Measurements from ENCODE around the gene QRICH1.
A peak's percentile ranks its signal among the peaks of the same experiment; 100 is the strongest.
"Not testable (repeated sequence)": the region's sequence is repeated elsewhere in the genome, so short reads cannot be mapped to it uniquely, and the experiment has no call there.

The QRICH1 gene

DNA sequence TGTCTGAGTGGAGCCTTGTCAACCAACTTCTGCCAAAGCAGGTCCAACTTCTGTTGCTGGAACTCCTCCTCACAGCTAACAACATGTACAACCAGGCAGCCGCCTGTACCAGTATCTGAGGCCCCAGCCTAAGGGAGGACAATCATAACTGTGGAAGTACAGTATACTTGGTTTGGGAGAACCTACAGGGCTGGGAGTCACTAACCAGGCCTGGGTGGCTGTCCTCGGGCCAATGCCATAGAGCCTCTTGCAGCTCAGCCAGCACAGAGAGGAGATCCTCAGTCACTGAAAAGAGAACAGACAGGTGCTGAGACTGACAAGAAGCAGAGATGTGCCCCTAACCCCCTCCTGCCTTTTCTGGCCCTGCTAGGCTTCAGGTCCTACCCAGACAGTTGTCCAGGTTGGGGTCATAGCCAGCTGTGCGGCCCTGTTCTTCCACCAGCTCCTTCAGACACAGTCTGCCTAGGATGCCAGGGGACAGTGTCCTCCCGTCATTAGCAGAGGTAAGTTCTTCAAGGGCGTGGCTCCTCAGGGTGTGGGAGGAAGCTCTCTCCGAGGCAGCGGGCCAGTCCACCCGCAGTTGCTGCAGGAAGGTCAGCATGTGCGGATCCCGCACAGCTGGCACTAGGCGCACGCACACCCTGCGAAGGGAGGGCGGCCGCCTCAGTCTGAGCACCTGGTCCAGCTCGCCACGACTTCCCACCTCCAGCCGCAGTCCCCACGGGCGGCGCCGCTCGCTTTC is 76.5 kb downstream of the QRICH1 start:
- no peak for DNase-seq (ENCODE audit: low spot score)

DNA sequence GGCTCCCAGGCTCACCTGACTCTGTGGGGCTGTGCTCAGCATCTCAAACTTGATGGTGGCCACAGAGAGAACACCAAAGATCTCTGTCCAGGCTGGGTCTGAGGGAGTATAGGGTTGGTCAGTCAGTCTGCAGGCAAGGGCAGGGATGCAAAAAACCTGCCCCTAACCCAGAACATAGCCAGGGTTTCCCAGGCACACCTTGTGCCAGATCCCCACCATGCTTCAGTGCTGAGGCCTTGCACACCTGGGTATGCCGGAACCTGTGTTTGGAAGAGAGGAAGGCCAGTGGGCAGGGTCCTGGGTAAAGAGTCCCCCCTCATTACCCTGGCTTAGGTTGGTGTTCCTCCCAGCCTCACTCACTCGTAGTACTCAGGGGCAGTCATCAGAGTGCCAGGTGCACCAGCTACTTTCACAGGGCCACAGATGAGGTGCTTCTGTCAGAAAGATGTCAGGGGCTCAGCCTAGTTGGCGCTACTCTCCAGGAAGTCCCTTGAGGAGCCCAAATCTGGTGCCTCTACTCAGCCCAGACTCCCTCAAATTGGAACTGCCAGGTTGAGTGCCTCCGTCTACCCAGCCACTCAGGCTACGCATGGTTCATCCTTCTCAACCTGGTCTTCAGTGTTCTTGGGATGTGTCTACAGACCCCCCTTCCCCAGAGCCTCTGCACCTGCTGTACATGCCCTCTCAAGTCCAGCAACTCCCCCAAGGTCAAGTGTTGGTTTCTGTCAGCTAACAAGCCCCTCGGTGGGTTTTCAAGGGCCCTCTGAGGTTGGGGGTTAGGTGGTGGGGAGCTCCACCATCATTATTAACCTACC is 77.2 kb downstream of the QRICH1 start:
- DNase-seq (ENCODE audit: low spot score) = no peak

DNA sequence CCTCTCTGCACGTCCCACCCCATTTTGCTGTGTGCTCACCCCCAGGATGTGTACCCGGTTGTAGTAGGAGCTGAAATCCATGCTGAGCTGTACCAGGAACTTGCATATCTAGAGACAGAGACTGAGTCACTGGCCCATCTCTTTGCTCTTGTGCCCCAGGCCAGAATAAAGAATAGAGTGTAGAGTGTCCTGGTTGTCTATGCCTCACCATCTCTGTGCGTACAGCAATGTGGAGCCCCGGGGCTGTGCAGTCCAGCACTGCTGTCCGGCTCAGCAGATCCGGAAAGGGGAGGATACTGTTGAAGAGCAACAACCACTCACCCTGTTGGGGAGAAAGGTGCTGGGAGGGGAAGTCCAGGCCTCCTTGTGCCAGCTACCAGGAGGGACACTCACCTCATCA is 78.1 kb downstream of the QRICH1 start:
- no peak for DNase-seq (ENCODE audit: low spot score)

DNA sequence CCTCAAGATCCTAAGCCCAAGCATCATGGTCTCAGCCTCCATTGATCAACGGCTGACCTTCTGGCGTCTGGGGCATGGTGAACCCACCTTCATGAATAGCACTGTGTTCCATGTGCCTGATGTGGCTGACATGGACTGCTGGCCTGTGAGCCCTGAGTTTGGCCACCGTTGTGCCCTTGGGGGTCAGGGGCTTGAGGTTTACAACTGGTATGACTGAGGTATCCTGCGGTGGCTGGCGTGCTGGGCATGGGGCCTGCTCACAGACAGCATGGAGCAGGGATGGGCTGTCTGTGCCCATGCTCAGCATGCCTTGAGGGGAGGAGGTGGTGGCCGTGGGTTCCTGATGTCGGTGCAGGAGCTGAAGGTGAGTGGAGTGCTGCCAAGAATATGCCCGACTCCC is 78.8 kb downstream of the QRICH1 start:
- DNase-seq (ENCODE audit: low spot score) = no peak

DNA sequence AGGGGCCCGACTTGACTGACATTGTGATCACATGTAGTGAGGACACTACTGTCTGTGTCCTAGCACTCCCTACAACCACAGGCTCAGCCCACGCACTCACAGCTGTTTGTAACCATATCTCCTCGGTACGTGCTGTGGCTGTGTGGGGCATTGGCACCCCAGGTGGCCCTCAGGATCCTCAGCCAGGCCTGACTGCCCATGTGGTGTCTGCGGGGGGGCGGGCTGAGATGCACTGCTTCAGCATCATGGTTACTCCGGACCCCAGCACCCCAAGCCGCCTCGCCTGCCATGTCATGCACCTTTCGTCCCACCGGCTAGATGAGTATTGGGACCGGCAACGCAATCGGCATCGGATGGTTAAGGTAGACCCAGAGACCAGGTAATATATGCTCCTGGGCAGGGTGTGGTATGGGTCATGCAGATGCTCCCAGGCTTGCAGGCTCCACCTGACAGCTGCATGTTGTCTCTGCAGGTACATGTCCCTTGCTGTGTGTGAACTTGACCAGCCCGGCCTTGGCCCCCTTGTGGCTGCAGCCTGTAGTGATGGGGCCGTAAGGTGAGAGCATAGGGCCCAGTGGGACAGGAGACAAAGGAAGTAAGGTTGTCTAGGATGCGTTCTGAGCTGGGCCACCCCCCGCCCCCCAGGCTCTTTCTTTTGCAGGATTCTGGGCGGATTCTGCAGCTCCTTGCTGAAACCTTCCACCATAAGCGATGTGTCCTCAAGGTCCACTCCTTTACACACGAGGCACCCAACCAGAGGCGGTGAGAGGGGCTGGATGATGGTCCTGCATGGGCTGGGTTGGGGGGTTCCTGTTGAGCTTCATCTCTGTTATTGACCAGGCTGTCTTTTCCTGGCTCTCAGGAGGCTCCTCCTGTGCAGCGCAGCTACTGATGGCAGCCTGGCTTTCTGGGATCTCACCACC is 79.9 kb downstream of the QRICH1 start:
- DNase-seq (ENCODE audit: low spot score) = no peak

DNA sequence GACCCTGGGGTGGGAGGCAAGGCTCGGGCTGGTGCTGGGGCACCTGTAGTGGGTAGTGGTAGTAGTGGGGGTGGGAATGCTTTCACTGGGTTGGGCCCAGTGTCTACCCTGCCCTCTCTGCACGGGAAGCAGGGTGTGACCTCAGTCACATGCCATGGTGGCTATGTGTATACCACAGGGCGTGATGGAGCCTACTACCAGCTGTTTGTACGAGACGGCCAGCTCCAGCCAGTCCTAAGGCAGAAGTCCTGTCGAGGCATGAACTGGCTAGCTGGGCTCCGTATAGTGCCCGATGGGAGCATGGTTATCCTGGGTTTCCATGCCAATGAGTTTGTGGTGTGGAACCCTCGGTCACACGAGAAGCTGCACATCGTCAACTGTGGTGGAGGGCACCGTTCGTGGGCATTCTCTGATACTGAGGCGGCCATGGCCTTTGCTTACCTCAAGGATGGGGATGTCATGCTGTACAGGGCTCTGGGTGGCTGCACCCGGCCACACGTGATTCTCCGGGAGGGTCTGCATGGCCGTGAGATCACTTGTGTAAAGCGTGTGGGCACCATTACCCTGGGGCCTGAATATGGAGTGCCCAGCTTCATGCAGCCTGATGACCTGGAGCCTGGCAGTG is 80.6 kb downstream of the QRICH1 start:
- no peak for DNase-seq (ENCODE audit: low spot score)

DNA sequence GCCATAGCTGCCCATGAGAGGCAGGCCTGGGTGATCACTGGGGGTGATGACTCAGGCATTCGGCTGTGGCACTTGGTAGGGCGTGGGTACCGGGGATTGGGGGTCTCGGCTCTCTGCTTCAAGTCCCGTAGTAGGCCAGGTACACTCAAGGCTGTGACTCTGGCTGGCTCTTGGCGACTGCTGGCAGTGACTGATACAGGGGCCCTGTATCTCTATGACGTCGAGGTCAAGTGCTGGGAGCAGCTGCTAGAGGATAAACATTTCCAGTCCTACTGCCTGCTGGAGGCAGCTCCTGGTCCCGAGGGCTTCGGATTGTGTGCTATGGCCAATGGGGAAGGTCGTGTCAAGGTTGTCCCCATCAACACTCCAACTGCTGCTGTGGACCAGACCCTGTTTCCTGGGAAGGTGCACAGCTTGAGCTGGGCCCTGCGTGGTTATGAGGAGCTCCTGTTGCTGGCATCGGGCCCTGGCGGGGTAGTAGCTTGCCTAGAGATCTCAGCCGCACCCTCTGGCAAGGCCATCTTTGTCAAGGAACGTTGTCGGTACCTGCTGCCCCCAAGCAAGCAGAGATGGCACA is 81.3 kb downstream of the QRICH1 start:
- no peak for DNase-seq (ENCODE audit: low spot score)

DNA sequence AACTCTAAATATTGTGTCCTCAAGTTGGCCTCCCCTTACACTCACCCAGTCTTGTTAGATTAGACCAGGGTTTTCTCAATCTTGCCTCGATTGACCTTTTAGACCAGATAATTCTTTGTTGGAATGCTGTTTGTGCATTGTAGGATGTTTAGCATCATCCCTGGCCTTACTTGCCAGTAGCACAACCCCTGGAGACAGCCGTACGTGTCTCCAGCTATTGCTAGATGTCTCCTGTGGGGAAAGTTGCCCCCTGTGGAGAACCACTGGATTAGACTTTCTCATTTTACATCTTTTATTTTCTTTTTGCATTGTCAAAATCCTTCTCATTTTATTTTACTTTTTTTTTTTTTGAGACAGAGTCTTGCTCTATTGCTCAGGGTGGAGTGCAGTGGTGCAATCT is 84.5 kb downstream of the QRICH1 start:
- DNase-seq (ENCODE audit: low spot score) = no peak

DNA sequence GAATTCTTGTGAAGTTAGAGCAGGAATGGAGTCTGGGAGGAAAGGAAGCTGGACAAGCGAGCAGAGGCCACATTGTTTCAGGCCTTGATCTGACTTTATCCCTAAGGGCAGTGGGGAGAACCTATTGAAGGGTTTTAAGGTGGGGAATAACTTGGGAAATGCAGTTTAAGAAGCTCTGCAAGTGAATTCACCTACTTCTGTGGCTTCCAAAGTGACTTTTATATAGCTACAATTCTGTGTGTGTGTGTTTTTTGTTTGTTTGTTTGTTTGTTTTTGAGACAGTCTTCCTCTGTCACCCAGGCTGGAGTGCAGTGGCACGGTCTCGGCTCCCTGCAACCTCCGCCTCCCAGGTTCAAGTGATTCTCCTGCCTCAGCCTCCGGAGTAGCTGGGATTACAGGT is 85.2 kb downstream of the QRICH1 start:
- DNase-seq (ENCODE audit: low spot score) = not testable (repeated sequence)

DNA sequence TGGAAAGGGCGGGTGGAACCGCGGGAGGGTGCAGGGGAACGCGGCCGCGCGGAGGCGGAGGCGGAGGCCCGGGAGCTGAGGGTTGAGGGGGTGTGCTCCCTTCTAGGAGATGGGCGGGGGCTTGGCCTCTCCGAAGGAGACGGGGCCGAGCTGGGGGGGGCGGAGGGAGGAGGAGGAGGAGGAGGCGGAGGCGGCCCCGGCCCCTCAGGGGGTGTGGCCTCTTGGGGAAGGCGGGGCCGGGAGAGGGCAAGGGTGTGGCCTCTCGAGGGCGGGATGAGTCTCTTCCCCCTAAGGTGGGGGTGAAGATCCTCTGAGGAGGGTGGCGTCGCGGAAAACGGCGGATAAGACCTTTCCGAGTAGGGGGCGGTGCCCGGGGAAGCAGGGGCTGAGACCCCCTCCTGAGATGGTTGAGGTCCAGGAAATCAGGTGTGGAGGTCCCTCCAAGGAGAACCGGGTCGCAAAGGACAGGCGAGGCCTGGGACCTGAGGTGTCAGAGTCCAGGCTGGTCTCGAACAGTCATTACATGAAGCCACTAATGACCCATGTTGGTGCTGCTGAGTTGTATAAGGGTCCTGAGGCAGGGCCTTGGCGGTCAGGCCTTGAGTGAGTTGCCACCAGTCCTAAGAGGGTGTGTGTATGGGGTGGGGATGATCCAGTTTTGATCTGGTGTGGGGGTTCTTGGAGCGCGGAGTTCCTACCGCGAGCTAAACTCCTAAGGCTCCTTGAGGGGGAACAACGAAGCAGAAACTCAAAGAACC is 85.9 kb downstream of the QRICH1 start:
- peak; percentile 78 for DNase-seq (ENCODE audit: low spot score)

DNA sequence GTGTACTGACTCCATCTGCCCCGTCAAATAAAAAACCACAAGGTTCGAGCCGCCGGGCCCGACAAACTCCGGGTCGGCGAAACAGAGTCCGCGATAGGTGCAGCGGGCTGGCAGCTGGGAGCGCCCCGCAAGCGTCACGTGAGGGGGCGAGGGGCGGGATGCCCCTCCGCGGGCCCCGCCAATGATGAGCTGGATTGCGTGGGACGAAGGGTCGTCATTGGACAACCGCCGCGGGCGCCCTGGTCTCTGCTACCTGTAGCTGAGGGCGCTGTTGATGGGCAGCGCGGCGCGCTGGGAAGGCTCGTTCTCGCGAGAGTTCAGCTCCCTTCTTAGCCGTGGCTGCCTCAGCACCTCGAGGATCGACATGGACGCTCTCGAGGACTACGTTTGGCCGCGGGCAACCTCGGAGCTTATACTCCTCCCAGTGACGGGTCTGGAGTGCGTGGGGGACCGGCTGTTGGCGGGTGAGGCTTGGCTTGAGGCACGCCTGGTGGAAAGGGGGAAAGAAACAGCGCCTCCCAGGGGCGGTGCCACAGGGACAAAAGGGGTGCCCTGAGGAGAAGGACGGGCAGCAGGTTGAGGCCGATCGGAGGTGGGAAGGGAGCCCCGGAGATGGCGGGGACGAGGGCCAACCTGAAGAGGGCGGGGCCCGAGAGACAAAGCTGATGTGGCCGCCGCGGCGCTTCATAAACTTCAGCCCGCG is 86.7 kb downstream of the QRICH1 start, which contains the start of gene WDR6:
Gene WDR6, plus strand, starts transcription at position 324 of the 703 bp plus-strand sequence. Its CDS starts 41 bp downstream, at position 365.
- peak; percentile 92 for DNase-seq (ENCODE audit: low spot score)

DNA sequence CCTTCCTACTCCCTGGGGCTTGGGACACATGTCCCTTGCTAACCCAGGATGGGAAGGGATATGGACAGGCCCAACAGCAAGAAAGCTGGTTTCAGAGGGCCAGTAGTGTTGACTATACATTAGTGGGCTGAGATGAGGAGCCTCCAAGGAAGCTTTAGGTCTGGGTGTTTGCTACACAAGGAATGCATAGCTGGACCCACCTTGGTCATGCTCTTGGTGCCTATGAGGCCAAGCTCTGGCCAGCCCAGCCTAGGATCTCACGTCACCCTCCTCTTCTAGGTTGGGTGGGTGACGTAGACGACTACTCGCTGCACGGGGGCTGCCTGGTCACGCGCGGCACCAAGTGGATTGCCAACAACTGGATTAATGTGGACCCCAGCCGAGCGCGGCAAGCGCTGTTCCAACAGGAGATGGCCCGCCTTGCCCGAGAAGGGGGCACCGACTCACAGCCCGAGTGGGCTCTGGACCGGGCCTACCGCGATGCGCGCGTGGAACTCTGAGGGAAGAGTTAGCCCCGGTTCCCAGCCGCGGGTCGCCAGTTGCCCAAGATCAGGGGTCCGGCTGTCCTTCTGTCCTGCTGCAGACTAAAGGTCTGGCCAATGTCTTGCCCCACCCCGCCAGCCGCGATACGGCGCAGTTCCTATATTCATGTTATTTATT is 87.3 kb downstream of the QRICH1 start:
- DNase-seq (ENCODE audit: low spot score) = no peak

DNA sequence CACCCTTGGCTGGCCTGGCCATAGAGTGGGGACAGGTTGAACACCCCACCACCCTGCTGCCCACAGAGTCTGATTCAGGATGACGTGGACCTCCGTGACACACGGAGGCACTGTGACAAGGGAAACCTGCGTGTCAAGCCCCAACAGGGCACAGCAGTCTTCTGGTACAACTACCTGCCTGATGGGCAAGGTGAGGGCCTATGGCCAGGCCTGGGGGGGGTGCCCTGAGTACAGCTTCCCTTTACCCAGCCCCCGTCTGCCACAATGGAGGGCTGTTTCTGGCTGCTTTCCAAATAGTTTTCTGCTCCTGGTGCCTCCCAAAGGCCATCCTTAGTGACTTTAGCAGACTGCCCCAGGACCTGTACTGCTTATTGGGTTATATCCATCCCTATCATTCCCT is 87.9 kb downstream of the QRICH1 start:
- no peak for DNase-seq (ENCODE audit: low spot score)

DNA sequence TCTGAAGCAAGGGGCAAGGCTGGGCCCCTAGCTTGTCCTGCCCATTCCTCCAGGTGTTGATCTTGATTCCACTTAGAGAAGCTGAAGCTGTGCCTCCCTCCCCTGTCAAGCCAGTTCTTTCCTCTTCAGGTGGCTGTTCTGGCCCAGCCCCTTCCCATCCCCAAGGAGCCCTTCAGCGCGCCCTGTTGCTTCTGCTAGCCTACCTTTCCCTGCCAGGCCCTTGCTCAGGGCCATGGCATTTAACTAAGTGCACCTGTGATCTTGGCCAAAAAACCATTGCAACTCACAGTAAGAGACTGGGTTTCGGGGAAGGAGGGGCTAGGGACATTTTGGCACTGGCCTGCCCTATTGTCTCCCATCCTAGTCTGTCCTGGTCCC is 88.6 kb downstream of the QRICH1 start:
- DNase-seq (ENCODE audit: low spot score) = no peak

DNA sequence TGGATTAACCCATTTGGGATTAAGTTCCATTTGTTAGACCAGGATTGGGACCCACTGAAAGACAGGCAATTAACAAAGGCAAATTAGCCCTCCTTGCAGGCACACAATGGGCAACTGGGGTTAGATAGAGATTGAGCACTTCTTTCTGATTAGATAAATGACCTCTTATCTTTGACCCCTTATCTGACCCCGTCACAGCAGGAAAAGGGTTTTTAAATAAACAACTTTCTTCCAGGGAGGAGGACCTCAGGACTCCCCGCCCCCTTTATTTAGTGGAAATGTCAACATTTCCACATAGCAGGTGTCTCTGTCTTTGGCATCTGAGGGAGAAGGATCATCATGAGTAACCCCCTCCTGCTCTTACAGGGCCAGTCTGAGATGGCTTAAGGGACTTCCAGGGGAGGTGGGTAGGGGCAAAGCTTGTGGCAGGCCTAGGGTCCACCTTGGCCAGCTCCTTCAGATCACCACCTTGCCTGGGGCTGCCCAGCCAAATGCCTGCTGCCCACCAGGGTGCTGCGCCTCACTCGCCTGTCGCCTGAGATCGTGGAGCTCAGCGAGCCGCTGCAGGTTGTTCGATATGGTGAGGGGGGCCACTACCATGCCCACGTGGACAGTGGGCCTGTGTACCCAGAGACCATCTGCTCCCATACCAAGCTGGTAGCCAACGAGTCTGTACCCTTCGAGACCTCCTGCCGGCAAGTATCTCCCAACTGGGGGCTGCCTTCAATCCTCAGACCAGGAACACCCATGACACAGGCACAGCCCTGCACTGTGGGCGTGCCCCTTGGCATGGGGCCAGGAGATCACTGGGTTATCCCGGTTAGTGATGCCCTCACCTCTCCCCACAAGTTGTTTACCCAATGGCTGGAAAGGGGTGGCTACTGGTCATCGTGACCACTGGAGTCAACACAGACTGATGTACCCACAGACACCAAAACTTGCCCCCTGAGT is 89.2 kb downstream of the QRICH1 start:
- DNase-seq (ENCODE audit: low spot score) = no peak

DNA sequence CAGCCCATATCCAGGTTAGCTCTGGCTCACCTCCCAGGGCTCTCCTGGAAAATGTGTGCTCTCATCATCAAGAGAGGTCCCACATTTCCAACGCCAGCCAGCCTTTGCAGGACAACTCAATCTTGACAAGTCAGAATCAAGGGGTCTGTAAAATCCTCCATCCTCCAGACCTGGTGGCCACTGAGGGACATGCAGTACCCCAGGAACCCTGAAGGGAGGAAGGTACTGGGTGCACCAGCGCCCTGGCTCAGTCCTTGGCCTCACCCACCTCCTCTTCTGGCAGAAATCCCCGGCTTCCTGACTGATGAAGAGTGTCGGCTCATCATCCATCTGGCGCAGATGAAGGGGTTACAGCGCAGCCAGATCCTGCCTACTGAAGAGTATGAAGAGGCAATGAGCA is 92.7 kb downstream of the QRICH1 start:
- DNase-seq (ENCODE audit: low spot score) = no peak

DNA sequence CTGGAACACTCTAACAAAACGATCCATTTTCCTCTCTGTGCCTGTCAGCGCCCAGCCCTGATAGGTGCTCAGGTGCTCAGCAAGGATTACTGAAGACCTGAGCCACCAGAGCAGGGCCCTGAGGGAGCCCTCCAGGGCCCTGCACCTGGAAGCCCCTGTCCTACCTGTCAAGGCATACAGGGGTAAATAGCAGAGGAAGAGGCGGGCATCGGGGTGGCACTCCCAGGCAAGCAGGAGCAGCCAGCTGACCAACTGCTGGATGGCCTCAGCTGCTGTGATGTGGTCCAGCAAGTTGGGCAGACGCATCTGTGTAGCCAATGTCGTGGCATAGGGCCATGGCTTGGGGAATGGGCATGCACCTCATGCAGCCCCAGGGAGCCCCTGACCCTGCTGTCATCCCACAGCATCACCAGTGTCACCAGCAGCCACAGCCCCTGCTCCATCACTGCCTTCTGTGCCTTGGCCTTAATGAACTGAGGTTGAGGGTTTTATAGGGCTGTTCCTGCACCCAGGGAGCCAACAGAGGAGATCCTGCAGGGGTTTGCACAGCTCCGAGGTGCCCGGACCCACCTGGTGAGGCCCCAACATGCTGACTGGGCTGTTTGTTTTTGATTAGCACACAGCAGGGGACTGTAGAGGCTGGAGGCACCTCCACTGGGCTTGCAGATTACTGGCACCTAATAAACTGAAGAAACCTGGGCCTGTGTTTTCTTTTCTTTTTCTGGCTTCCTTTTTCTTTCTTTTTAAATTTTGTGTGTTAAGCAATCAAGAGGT is 94.6 kb downstream of the QRICH1 start:
- DNase-seq (ENCODE audit: low spot score) = no peak
